ENCODE measurements around the gene EFHD1.
A peak's percentile ranks its signal among the peaks of the same experiment; 100 is the strongest.
"Not testable (repeated sequence)": the region's sequence is repeated elsewhere in the genome, so short reads cannot be mapped to it uniquely, and the experiment has no call there.

EFHD1 gene

GRCh38 chr2:232622563-232622962, 10.8 kb upstream of the EFHD1 start:
- DNase-seq = no peak

- DNase-seq = no peak
Observed at GRCh38 chr2:232623768-232624765, 9.3 kb upstream of the EFHD1 start.

DNA sequence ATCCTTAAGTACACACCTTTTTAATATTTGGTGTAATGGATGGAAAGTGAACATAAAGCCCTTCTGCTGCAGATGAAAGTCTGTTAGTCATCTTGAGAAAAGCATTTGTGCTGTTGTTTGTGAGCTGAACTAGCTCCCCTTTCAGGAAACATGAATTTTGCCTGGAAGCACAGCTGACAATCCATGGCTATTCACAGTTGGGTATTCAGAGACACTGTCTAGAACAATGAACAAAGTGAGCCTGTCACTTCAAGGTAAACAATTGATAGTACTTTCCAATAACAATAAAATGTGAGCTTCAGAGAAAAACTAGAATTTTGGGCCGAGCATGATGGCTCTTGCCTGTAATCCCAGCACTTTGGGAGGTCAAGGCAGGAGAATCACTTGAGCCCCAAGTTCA, 6.8 kb upstream of the EFHD1 start:
- no peak for DNase-seq

DNA sequence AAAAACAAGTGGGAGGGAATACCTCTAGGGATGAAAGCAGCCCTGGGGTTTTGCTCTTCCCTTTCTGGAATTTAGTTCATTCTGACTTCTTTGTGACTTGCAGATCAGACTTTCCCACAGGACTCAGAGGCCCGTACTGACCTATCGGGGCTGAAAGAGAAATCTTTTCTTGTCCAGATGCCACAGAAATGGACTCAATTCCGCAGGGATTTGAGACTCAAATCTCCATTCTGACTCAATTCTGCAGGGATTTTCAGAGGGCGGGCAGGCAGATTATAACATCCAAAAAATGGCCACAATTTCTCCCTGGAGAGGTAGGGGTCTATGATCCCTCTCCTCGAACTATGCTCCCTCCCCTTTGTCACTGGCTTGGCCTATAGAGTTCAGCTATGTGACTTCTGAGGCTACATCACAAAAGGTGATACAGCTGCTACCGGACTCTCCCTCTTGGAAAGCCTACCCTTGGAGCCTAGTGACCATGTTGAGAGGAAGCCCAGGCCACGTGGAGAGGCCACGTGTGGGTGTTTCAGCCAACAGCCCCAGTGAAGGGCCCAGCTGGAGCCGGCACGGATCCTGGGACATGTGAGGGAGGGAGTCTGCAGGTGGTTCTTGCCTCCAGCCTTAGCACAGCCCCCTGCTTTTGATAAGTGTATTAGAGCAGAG, 4.8 kb upstream of the EFHD1 start:
- no peak for DNase-seq

GRCh38 chr2:232629129-232629475, 4.3 kb upstream of the EFHD1 start:
- no peak for DNase-seq

DNA sequence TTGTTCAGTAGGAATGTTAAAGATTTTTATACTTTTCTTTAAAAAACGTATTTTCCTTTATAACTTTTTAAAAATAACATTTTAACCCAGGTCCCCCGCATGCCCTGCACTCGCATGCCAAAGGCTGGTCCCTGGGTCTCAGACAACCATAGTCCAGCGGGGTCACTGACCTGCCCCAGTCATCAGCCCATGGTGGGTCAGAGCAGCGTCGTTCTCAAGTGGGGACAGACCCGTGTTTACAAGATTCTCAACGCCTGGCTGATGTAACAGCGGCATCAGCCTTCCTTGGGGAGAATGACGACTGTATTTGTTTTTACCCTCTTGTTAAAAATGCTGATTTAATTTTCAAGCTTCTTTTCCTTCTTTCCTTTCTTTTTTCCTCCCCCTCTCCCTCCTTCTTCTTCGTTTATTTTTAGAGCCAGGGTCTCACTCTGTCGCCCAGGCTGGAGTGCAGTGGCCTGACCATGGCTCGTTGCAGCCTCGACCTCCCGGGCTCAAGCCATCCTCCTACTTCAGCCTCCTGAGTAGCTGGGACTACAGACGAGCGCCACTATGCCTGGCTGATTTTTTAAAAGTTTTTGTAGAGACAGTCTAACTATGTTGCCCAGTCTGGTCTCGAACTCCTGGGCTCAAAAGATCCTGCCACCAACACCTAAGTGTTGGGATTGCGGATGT, 1.0 kb upstream of the EFHD1 start:
- DNase-seq = no peak

GRCh38 chr2:232632904-232633412, 446 bp upstream of the EFHD1 start:
- DNase-seq = no peak

- no peak for DNase-seq
Observed at GRCh38 chr2:232634206-232635150, 1.1 kb downstream of the EFHD1 start.

DNA sequence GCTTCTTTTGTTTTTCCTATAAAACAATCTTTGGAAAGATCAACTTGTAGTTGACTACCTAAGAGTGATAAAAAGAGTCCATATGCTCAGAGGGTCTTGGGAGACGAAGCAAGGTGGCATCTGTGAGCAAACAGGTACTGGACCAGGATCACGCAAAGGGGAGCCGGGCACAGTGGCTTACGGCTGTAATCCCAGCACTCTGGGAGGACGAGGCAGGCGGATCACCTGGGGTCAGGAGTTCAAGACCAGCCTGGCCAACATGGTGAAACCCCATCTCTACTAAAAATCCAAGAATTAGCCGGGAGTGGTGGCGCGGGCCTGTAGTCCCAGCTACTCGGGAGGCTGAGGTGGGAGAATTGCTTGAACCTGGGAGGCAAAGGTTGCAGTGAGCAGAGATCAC, 2.0 kb downstream of the EFHD1 start:
- DNase-seq = not testable (repeated sequence)

GRCh38 chr2:232635820-232636219, 2.4 kb downstream of the EFHD1 start:
- DNase-seq = no peak

DNA sequence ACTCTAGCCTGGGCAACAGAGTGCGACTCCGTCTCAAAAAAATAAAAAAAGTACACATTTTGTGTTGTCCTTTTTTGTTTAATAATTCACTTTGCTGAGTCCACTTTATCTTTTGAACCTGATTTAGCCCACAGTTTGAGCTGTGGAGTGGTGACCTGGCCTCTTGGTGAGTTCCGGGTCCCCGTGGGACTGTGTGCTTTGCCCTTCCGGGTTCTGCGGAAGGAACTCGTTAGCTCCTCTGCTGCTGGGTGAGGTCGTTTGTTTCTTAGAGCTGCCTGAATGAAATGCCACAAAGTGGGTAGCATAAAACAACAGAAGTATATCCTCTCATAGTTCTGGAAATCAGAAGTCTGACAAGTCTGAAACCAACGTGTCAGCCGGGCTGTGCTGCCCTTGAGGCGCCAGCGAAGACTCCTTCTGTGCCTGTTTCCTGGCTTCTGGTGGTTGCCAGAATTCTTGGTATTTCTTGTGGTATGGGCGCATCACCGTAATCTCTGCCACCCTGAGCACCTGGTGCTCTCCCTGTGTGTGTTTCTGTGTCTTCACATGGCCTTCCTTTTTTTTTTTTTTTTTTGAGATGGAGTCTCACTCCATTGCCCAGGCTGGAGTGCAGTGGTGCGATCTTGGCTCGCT, 3.5 kb downstream of the EFHD1 start:
- DNase-seq = no peak

DNA sequence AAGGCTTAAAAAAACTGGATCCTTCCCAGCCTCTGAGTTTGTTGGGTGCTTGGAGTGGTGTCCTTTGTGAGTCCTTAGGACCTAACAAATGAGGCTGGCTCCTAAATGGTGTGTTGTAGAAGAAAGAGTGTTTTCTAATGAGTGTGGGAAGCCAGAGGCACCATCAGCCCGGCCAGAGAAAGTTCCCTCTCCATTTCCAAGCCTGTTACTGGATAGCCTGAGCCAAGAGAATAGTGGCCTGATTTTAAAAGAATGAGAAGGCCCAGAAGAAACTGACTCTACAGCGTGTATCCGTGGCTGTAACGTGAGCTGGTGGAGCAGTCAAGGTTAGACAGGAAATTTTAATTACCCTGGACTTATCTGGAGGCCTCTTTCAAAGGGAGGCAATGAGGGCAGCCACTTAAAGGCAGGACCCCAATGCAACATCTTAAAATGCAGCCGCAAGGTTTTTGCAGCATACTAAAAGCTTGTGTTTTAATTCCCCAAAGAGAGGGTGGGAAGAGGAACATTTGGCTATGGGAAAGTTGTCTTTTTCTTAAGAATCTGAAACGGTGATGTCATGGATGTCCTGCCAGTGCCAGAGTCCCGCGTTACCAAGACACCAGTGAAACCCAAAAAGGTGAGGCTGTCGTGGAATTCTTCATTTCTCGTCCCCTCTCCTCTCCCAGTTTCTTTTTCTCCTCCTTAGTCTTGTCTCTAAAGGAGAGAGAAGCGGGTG, 4.6 kb downstream of the EFHD1 start:
- DNase-seq = no peak

GRCh38 chr2:232641153-232641848, 7.9 kb downstream of the EFHD1 start:
- no peak for DNase-seq

DNA sequence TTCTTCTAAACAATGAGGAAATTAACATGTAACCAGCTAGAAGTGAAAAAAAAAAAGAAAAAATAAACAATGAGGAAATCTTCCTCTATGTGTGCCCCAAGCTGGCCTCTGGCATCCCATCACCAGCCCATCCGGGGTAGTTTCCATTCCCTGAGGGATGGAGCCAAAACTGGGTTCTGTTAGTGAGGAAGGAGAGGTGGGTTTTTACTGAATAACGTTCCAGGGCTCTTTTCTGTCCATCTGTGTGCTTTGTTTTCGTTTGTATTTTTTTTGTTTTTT, 9.7 kb downstream of the EFHD1 start:
- DNase-seq = no peak

- no peak for DNase-seq
Observed at GRCh38 chr2:232643813-232644347, 10.5 kb downstream of the EFHD1 start.

- DNase-seq = no peak
Observed at GRCh38 chr2:232645061-232645460, 11.7 kb downstream of the EFHD1 start.

- DNase-seq = no peak
Observed at GRCh38 chr2:232646726-232647125, 13.3 kb downstream of the EFHD1 start.

- no peak for DNase-seq
Observed at GRCh38 chr2:232647261-232647660, 13.9 kb downstream of the EFHD1 start.

GRCh38 chr2:232649033-232649432, 15.6 kb downstream of the EFHD1 start:
- DNase-seq = no peak

DNA sequence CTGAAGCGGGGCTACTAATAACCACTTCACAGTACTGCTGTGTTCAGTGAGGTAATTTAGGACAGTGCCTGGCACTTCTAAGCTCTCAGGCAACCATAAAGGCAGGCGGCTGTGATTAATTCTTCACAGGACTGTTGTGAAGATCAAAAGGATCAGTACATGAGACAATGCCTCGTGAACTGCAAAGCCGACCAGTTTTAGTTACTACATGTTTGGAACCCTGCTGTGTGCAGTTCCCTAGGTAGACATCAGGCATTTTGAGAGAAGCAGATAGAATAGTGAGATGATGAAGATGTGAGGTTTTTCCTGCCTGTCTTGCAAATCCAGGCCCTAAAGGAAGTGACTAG, 19.1 kb downstream of the EFHD1 start:
- DNase-seq = no peak

GRCh38 chr2:232653441-232653840, 20.0 kb downstream of the EFHD1 start:
- DNase-seq = peak; percentile 10
